ENCODE results near the gene FRMD5.

GRCh38 chr15:43932907-43933306 lies 262.2 kb downstream of the FRMD5 start:
- TF ChIP-seq CTCF (IDR thresholded peaks at IDR 0.05) (no peak), POLR2A (IDR thresholded peaks at IDR 0.05) (no peak)
